GM21390 (cell line): ENCODE data around the gene ACACA.

Experiments used
- ATAC-seq: cut with Tn5 transposase; IDR thresholded peaks from one replicate; pipeline ENCODE4 v1.9.1; 2021; ENCODE audit not compliant: unreplicated experiment

Gene ACACA

DNA sequence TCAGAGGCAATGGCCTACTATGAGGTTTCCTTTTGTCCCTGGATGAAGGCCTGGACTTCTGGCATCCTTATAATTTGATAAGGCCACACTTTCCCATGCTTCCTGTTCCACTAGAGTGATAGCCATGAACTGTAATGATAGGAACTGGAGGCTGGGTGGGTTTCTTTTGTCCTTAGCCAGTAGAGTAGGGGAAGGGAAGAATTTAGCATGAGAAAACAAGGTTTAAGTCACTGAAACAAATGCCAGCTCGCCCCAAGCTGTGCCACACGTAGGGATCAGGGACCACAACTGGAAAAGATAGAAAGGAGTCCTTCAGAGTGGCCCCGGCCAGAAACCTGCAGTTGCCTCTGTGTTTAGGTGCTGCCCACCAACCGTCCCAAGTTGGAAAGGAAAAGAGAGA is 111.7 kb downstream of the ACACA start:
- no peak for ATAC-seq

GRCh38 chr17:37293770-37294169 is 112.9 kb downstream of the ACACA start:
- ATAC-seq = no peak

DNA sequence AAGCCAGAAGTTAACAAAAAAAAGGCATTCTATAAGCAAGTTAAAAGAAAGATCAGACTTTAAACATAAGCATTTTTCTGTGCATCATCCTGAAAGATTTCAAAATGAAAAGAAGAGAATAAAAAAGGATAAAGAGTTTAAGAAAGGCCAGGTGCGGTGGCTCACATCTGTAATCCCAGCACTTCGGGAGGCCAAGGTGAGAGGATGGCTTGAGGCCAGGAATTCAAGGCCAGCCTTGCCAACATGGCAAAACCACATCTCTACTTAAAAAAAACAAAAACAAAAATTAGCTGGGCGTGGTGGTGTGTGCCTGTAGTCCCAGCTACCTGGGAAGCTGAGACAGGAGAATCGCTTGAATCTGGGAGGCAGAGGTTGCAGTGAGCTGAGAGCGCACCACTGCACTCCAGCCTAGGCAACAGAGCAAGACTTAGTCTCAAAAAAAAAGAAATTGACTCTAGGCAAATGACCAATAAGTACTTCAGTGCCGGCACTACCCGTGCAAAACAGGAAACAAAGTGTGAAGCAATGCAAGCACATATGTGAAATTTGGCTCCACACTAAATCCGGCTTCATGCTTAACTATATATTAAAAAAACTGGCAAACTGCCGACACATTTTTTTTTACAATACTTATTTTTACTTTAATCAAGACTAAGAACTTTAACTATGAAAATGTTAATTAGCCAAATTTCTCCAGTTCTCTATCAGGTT is 114.1 kb downstream of the ACACA start:
- no peak for ATAC-seq

- no peak for ATAC-seq
Observed at GRCh38 chr17:37291351-37291750, 115.3 kb downstream of the ACACA start.

DNA sequence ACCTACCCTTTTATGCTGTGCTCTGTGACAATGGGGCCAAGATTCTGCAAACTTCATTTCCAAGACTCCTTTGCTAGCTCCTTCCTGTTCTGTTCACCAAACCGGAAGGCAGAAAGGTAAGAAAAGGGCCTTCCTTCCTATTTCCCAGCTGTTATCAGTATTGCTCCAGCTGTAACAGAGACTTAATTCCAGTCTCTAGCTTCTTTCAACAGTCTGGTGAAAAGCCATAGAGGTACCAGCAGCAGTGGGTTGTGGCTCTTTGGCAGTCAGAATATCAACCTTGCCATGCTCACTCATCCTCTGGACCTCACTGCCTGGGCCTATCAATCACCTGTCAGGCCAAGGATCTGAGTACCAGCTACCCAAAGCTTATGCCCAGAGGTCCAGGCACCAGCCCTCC is 120.2 kb downstream of the ACACA start:
- no peak for ATAC-seq

- no peak for ATAC-seq
Observed at GRCh38 chr17:37284191-37284590, 122.4 kb downstream of the ACACA start.

DNA sequence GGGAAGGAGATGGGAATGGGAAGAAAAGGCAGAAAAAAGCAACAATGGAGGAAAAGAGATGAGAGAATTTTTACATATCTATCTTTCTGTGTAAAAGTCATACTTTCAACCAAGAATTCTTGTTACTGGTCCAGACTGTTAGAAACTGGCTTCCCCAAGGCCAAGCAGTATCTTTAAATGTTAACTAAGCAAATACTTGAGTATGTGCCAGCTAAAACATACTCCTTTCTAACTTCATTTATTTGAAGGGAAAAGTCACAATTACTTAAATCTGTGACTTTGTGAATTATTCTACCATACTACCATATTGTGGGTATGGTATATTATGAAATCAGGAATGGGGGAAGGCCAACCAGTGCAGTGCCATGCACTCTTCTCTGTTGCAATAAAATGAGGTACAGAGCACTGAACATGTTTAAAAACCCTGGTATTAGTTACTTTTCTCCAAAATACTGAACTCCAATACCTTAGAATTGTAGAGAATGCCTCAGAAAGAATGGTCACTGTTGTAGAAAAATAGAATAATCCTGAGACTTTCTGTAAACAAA is 123.1 kb downstream of the ACACA start:
- ATAC-seq = no peak

DNA sequence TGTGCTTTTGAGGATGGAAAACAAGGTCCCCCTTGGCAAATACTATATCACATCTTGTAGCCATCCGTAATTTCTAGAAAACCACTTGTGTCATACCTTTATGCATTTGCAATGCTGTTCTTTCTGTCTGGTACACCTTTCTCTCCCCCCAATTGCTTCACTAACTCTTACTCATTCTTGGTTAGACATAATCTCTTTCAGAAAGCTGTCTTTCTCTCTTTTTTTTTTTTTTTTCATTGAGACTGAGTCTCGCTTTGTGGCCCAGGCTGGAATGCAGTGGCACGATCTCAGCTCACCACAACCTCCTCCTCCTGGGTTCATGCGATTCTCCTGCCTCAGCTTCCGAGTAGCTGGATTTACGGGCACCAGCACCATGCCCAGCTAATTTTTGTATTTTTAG is 125.8 kb downstream of the ACACA start:
- ATAC-seq = no peak

DNA sequence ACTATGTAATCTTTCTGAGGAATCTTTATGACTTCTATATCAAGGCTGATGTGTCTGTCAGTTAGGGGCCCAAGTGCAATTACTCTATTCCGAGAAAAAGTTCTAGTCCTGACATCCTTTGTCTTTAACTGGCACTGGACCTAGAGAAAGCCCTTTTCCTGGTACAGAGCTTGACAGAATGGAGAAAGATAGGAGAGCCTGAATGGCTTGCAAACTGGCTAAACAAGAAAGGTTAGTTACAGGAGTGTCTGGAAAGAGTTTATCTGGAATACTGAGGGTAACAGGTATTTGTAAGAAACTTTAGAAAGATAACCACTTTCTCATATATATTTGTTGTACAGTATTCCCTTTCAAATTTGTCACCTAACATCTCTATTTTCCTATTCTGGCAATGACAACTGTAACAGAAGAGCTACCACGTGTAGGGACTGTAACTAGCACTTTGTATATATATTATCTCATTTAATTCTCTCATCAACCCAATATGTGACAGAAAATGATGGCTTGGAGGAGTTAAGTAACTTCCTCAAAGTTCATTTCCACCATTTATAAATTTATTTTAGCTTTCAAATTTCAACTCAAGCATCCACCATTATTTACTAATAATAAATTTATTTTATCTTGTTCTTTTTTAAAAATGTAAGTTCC is 128.3 kb downstream of the ACACA start:
- ATAC-seq = no peak

DNA sequence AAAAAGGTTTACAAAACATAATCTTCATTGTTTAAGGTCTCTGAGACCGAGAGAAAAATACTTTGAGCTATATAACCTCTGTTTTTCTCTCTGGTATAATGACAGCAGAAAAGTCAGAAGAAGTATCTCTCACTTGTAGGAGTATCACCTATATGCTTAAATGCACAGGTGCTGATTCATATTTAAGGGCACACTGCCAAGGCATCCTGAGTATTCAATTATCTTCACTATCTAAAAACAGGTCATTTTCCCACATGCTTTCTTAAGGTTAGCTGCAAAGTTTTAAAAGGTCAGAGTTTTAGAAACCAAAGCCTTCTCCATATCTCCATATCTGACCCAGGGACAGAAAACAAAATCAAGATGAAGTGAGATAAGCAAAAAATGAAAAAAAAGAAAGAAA is 130.2 kb downstream of the ACACA start:
- ATAC-seq = no peak

- no peak for ATAC-seq
Observed at GRCh38 chr17:37274461-37274860, 132.2 kb downstream of the ACACA start.

GRCh38 chr17:37273409-37274051 is 133.1 kb downstream of the ACACA start:
- no peak for ATAC-seq

DNA sequence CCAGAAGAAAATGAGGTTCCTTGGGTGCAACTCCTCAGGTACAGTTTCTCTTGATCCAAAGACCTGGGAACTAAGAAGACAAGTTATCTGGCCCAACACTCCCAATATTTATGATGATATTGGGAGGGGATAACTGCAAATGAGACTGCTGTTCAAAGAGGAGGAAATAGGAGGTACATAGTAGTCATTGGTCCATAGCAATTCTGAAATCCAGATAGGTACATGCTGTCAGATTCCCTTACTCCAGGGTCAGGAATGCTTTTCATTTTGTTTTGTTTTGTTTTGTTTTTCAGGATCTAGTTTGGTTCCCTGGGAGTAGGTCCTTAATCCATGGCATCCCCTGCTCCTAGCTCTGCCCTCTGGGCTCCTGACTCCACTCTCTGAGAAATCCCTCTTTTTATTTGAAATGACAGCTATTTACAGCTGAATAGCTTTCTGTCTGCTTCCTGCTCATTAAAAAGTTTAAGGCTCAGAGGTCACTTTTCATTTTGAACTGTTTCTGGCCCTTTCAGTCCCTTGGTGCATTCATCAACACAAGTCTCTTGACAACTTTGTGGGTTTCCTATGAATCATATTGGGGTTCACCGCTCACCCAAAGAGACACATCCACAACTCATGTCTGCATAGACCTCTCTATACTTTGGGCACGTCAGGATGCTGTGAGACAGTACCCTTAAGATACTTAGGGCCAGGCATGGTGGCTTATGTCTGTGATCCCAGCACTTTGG is 141.0 kb downstream of the ACACA start:
- ATAC-seq = no peak

- no peak for ATAC-seq
Observed at GRCh38 chr17:37261286-37261685, 145.3 kb downstream of the ACACA start.

DNA sequence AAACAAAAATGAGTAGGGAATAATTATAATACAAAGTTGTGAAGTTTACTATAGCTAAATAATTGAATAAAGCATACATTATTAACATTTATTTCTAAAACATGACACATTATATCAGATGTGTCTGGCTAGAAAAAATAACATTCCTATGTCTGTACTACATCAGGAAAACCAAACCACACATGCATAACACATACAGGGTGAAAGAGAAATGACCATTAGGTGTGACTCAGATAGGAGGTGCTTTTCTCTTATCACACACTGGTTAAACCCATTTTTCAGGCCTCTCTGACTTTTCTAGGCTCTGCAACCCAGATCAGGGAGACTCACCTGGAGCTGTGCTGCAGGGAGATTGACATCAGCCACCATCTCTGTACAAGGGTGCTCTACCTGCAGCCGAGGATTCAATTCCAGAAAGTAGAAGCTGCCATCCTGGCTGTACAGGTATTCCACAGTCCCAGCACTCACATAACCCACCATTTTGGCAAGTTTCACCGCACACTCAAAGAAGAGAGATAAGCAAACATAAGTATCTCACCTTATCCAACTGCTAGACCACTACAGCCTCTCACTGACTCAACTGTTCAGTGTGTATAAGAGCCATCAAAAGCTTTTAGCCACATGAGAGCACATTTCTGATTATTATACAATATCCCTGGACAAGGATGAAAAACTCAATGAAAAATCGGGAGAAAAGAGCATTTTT is 147.5 kb downstream of the ACACA start:
- ATAC-seq = no peak

DNA sequence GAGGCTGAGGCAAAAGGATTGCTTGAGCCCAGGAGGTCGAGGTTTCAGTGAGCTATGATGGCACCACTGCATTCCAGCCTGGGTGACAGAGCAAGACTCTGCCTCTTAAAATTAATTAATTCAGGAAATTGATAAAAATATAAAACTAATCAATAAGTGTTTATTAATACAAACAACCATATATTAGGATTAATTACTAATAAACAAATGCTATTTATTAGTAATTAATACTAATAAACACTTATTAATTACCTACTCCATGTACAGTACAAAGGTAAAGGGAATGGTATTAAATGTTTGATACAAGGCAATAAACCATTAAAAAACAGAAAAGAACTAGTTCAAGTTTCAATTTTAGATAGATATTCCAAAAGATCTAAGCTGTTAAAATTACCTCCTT is 150.0 kb downstream of the ACACA start:
- no peak for ATAC-seq

GRCh38 chr17:37255432-37255831 is 151.2 kb downstream of the ACACA start:
- ATAC-seq = no peak

- ATAC-seq = no peak
Observed at GRCh38 chr17:37247825-37248224, 158.8 kb downstream of the ACACA start.

DNA sequence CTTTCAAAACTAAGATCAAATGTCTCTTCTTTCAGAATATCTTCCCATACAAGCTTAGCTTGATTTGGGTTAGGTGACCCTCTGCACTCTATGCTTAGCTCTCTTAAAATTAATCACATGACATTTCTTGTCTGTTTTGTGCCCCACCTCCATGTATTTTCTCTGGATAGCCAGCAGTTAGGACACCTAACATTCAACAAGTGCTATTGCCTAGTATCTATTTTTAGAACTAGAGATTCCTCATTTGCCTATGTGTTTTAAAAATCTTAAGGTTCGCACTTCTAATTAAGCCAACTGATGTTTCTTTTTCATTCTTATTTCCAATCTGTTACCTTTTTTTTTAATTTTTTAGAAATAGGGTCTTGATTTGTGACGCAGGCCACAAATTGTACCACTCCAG is 160.6 kb downstream of the ACACA start:
- ATAC-seq = no peak

DNA sequence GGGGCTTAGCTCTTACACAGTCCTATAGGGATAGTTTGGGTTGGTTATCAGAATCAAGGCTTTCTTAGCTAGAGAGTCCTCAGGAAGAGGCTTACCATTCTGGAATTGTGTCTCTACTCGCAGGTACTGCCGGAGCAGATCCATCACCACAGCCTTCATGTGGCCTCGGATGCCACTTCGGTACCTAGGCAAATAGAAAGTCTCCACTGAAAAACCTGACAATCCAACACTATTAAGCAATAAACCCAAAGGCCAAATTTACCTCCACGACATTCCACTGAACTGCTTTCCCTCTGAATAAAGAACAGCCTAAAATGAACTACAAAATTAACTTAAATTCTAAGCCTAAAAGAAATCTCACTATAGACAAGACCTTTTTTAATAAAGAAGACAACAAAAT is 166.3 kb downstream of the ACACA start:
- no peak for ATAC-seq
